ENCODE results near the gene SNX2. TPM values are rescaled to one million over a fixed set of nuclear protein-coding genes. Genes with fewer than 3 reads are reported as not detected.

SNX2 gene
- total RNA-seq, 3 donors from 2014 or later (not counting 1 experiment from before 2014, with no cell fraction given), result 47.9 to 57.4 (median 53.2) TPM

- Histone ChIP-seq H3K27ac (ENCODE audit: low read length) (peak overlapping the region; percentile 45), H3K9me3 (ENCODE audit: control insufficient read depth, insufficient read depth, low read length) (no peaks in the 10 kb centered on the region), H3K36me3 (ENCODE audit: control insufficient read depth, insufficient read depth, low read length) (no peaks in the 10 kb centered on the region), H3K4me1 (ENCODE audit: control insufficient read depth, insufficient read depth, low read length) (peaks cover 20% of the 10 kb centered on the region), H3K27me3 (ENCODE audit: control insufficient read depth, insufficient read depth, low read length) (no peaks in the 10 kb centered on the region), H3K4me3 (ENCODE audit: low read length) (peak overlapping the region; percentile 70)
- Mint-ChIP-seq H3K4me3 (peak overlapping the region; percentile 93), H3K27me3 (ENCODE audit: low read depth in 2 of 2) (peaks cover 0 to 4% of the 10 kb centered on the region in 2 donors), H3K9me3 (no peaks in the 10 kb centered on the region), H3K4me1 (peaks cover 13 to 22% of the 10 kb centered on the region in 2 donors), H3K36me3 (no peaks in the 10 kb centered on the region), H3K27ac (peak overlapping the region; percentile 77 to 81)
- ATAC-seq (no peak), DNase-seq (peak in 1 of 2 donors; percentile 26)
- 31% methylated on average over 22 of the region's 22 CpGs for WGBS (ENCODE audit: insufficient coverage)
- no peak for TF ChIP-seq CTCF (IDR thresholded peaks at IDR 0.05)
- intact Hi-C loops (cut with micrococcal nuclease), result no loop called here
Measured at GRCh38 chr5:122844136-122844909, 69.4 kb downstream of the SNX2 start.

- H3K27me3 ChIP-seq (ENCODE audit: control insufficient read depth, insufficient read depth, low read length), result no peaks in the 10 kb centered on the region
- H3K27ac ChIP-seq (ENCODE audit: low read length), result peak overlapping the region; percentile 45
- H3K9me3 Mint-ChIP-seq, result no peaks in the 10 kb centered on the region
- intact Hi-C loops (cut with micrococcal nuclease), result loop anchor here (1.0 kb wide), 1 partner anchor 70 kb away; the partner anchor contains the start of gene SNX2
- peak overlapping the region; percentile 93 for H3K4me3 Mint-ChIP-seq
- no peaks in the 10 kb centered on the region for H3K9me3 ChIP-seq (ENCODE audit: control insufficient read depth, insufficient read depth, low read length)
- H3K27me3 Mint-ChIP-seq (ENCODE audit: low read depth in 2 of 2), result peaks cover 0 to 4% of the 10 kb centered on the region in 2 donors
- DNase-seq (no peak), ATAC-seq (peak; percentile 4 to 26 (median 5))
- TF ChIP-seq CTCF (IDR thresholded peaks at IDR 0.05), result no peak
- H3K27ac Mint-ChIP-seq, result peak overlapping the region; percentile 77 to 81
- no peaks in the 10 kb centered on the region for H3K36me3 Mint-ChIP-seq
- under 1% methylated on average over 16 of the region's 16 CpGs for WGBS (ENCODE audit: insufficient coverage)
- H3K36me3 ChIP-seq (ENCODE audit: control insufficient read depth, insufficient read depth, low read length), result no peaks in the 10 kb centered on the region
- peaks cover 20% of the 10 kb centered on the region for H3K4me1 ChIP-seq (ENCODE audit: control insufficient read depth, insufficient read depth, low read length)
- H3K4me1 Mint-ChIP-seq, result peaks cover 13 to 26% of the 10 kb centered on the region in 2 donors
- H3K4me3 ChIP-seq (ENCODE audit: low read length), result peak overlapping the region; percentile 70
Measured at GRCh38 chr5:122844910-122845228, 70.0 kb downstream of the SNX2 start.

GRCh38 chr5:122845229-122846050 is 70.6 kb downstream of the SNX2 start, which contains the start of gene SNX24:
SNX24 (plus strand) TSS chr5:122845613; CDS start chr5:122845634, 21 bp downstream.
- Mint-ChIP-seq H3K4me1 (peaks cover 13 to 29% of the 10 kb centered on the region in 2 donors), H3K4me3 (peak within 1 kb of the TSS; percentile 93), H3K9me3 (no peaks in the 10 kb centered on the region), H3K27me3 (ENCODE audit: low read depth in 2 of 2) (peaks cover 0 to 4% of the 10 kb centered on the region in 2 donors), H3K36me3 (no peaks in the 10 kb centered on the region), H3K27ac (peak within 1 kb of the TSS; percentile 81)
- peak within 1 kb of the TSS; percentile 75 for H3K27ac ChIP-seq (ENCODE audit: low read length)
- H3K4me1 ChIP-seq (ENCODE audit: control insufficient read depth, insufficient read depth, low read length), result peaks cover 20% of the 10 kb centered on the region
- no peaks in the 10 kb centered on the region for H3K27me3 ChIP-seq (ENCODE audit: control insufficient read depth, insufficient read depth, low read length)
- intact Hi-C loops (cut with micrococcal nuclease), result loop anchor here (1.0 kb wide), 1 partner anchor 70 kb away; the partner anchor contains the start of gene SNX2
- no peaks in the 10 kb centered on the region for H3K36me3 ChIP-seq (ENCODE audit: control insufficient read depth, insufficient read depth, low read length)
- H3K9me3 ChIP-seq (ENCODE audit: control insufficient read depth, insufficient read depth, low read length), result no peaks in the 10 kb centered on the region
- under 1% methylated on average over 92 of the region's 92 CpGs for WGBS (ENCODE audit: insufficient coverage)
- ATAC-seq (peak; percentile 83 to 89 (median 87)), DNase-seq (peak; percentile 68 to 84)
- H3K4me3 ChIP-seq (ENCODE audit: low read length), result peak within 1 kb of the TSS; percentile 70
- no peak for TF ChIP-seq CTCF (IDR thresholded peaks at IDR 0.05)

Measured in natural killer cell (primary cell).